ENCODE measurements around the gene ZNF521. TPM values are rescaled to one million over a fixed set of nuclear protein-coding genes. Genes with fewer than 3 reads are reported as not detected.
A peak's percentile ranks its signal among the peaks of the same experiment; 100 is the strongest.

Gene ZNF521
- total and polyA plus RNA-seq, 10 donors: 2.9 to 136 (median 71.8) TPM

DNA sequence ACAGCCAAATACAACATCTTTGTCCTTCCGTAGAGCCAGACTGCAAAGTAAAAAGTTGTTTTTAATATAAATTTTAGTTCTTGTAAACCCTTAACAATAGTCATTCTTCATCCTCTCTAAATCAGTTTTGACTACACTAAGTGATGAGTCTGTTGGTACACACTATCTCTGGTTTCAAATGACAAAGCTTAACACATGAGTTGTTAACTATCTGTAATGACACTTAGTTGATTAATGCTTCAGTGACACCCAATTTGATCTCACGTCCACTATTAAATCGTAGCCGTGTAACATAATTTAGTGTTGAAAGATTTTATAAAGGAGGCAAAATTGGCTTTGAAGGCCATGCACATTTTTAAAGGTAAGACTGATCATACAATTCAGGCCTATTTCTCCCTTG, 181.6 kb downstream of the ZNF521 start:
- 92 to 99% (median 97%) methylated on average over 4 of the region's 4 CpGs for WGBS, 5 donors
- intact Hi-C loops (cut with DNase I; ENCODE audit: low total_unique reads): no loop called here
- Histone ChIP-seq H3K9me3 (no peaks in the 10 kb centered on the region), H3K27ac (no peak overlapping the region), H3K4me1 (peaks cover 0 to 6% (median 4%) of the 10 kb centered on the region in 6 donors), H3K4me3 (no peak overlapping the region), H3K27me3 (replicated peaks in 1 of 7) (no peaks in the 10 kb centered on the region), H3K36me3 (no peaks in the 10 kb centered on the region)
- TF ChIP-seq POLR2AphosphoS5 (IDR thresholded peaks at IDR 0.05): no peak
- DNase-seq: no peak

DNA sequence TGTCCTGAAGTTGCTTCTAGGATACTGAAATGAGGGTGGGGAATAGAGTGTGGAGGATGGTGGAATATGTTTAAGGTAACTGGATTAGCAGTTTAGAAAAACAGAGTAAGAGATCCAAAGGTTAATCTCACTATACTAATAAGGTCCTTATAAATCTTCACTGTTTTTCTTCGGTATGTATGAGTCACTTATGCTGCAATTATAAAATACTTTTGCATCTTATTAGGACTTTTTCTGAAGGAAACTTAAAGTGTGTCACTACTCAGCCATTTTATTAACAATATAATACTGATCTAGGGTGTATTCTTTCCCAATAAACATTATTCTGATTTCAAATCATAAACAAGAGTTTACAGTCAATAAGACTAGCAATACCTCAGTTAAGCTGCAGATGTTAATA, 182.3 kb downstream of the ZNF521 start:
- TF ChIP-seq, protein P1, sequence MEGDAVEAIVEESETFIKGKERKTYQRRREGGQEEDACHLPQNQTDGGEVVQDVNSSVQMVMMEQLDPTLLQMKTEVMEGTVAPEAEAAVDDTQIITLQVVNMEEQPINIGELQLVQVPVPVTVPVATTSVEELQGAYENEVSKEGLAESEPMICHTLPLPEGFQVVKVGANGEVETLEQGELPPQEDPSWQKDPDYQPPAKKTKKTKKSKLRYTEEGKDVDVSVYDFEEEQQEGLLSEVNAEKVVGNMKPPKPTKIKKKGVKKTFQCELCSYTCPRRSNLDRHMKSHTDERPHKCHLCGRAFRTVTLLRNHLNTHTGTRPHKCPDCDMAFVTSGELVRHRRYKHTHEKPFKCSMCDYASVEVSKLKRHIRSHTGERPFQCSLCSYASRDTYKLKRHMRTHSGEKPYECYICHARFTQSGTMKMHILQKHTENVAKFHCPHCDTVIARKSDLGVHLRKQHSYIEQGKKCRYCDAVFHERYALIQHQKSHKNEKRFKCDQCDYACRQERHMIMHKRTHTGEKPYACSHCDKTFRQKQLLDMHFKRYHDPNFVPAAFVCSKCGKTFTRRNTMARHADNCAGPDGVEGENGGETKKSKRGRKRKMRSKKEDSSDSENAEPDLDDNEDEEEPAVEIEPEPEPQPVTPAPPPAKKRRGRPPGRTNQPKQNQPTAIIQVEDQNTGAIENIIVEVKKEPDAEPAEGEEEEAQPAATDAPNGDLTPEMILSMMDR (IDR thresholded peaks at IDR 0.05 in 8 of 11, conservative IDR thresholded peaks at IDR 0.05 in 3 of 11): no peak
- no peak for TF ChIP-seq POLR2A (IDR thresholded peaks at IDR 0.05)
- no peak for TF ChIP-seq POLR2AphosphoS5 (IDR thresholded peaks at IDR 0.05)
- Histone ChIP-seq H3K36me3 (no peaks in the 10 kb centered on the region), H3K27me3 (replicated peaks in 1 of 7) (no peaks in the 10 kb centered on the region), H3K27ac (no peak overlapping the region), H3K9me3 (no peaks in the 10 kb centered on the region), H3K4me3 (no peak overlapping the region), H3K4me1 (peaks cover 0 to 12% (median 11%) of the 10 kb centered on the region in 6 donors)
- 85 to 92% (median 89%) methylated on average over 1 of the region's 1 CpG for WGBS, 5 donors
- intact Hi-C loops (cut with DNase I; ENCODE audit: low total_unique reads): no loop called here
- no peak for DNase-seq

DNA sequence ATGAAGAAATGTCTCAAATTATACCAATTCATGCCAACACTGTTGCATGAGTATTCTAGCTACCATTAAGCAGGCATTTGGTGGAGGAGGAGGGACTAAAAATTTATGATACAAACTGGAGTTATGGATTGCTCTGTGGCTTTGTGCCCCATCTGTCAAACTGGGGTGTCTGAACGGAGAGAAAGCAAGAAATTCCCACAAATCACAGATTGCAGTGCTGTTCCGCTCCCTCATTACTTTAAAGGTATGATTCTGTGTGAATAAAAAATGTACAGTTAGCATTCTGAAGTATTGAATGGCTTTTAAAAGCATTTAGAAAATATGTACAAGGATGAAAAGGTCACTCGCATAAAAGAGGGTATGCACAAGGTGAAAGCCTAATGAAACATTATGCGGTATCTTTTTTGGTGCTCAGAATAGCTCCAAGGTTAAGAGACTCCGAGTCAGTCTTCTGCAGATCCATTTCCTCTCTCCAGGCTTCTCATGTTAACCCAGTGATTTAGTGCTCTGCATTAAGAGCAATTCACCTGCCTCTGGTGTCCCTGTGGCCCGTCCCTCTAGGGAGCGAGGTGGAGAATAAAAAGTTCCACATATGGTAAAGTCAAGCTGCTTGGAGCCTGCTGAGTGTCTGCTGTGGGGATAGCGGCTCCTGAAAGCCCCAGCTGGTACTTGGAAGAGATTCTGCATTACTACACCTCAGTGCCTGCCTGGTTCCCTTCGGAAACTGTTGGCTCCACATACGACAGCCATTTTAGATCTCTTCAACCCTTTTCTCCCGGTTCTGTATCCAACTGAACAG, 184.2 kb downstream of the ZNF521 start:
- no peaks in the 10 kb centered on the region for H3K36me3 ChIP-seq
- no peaks in the 10 kb centered on the region for H3K27me3 ChIP-seq (replicated peaks in 1 of 7)
- no peak for DNase-seq
- intact Hi-C loops (cut with DNase I; ENCODE audit: low total_unique reads): no loop called here
- H3K4me1 ChIP-seq: peaks cover 4 to 29% (median 22%) of the 10 kb centered on the region in 6 donors
- no peaks in the 10 kb centered on the region for H3K9me3 ChIP-seq
- H3K27ac ChIP-seq: peak overlapping the region in 2 of 8 donors; percentile 4 to 5
- TF ChIP-seq POLR2AphosphoS5 (IDR thresholded peaks at IDR 0.05) (no peak), POLR2A (IDR thresholded peaks at IDR 0.05) (no peak)
- TF ChIP-seq, protein P1 (IDR thresholded peaks at IDR 0.05 in 8 of 11, conservative IDR thresholded peaks at IDR 0.05 in 3 of 11): no peak
- H3K4me3 ChIP-seq: no peak overlapping the region
- WGBS, 5 donors: 78 to 88% (median 85%) methylated on average over 11 of the region's 11 CpGs

DNA sequence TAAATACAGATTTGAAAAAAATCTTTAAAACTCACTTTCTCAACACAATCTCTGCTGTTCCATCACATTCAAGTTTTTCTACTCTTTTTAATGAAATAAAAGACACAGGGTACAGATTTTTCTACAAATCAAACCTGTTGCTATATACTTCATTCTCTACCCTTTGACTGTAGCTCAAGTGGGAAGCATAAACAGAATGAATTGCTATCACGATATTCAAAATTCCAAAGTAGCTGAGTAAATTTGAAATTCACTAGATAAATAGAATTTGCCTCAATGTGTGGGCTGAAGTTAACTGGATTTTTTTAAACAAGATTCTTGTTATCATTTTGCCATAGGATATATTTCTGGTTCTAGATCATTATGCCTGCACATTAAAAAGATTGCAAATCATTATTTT, 185.9 kb downstream of the ZNF521 start:
- no peak overlapping the region for H3K4me3 ChIP-seq
- H3K27ac ChIP-seq: peak overlapping the region in 4 of 8 donors; percentile 72 to 79 (median 76)
- 83 to 98% (median 88%) methylated on average over 1 of the region's 1 CpG for WGBS, 5 donors
- H3K27me3 ChIP-seq (replicated peaks in 1 of 7): no peaks in the 10 kb centered on the region
- H3K36me3 ChIP-seq: no peaks in the 10 kb centered on the region
- intact Hi-C loops (cut with DNase I; ENCODE audit: low total_unique reads): no loop called here
- TF ChIP-seq, protein P1 (IDR thresholded peaks at IDR 0.05 in 8 of 11, conservative IDR thresholded peaks at IDR 0.05 in 3 of 11): no peak
- no peak for TF ChIP-seq POLR2A (IDR thresholded peaks at IDR 0.05)
- no peak for TF ChIP-seq POLR2AphosphoS5 (IDR thresholded peaks at IDR 0.05)
- H3K4me1 ChIP-seq: peaks cover 4 to 29% (median 22%) of the 10 kb centered on the region in 6 donors
- no peaks in the 10 kb centered on the region for H3K9me3 ChIP-seq
- DNase-seq: no peak
